Left renal pelvis (tissue), 4 donors: ENCODE measurements around the gene DMTF1. TPM values are rescaled to one million over a fixed set of nuclear protein-coding genes. Genes with fewer than 3 reads are reported as not detected.
A peak's percentile ranks its signal among the peaks of the same experiment; 100 is the strongest.
"Not testable (repeated sequence)": the region's sequence is repeated elsewhere in the genome, so short reads cannot be mapped to it uniquely, and the experiment has no call there.

Source experiments
- DNase-seq, 4 donors: peaks; one replicate each; pipeline ENCODE4 v3.0.0-alpha.2; 2013; ENCODE audit warnings: low read depth in 4 of 4, low spot score in 3 of 4
- polyA plus RNA-seq, 4 donors: library from polyadenylated mRNA; unstranded; fragments of 120-200 nt; gene quantifications; one replicate each; pipeline ENCODE4 v1.2.1, GENCODE V29; 2013; ENCODE audit not compliant: insufficient read length in 4 of 4

DMTF1 gene
- polyA plus RNA-seq, 4 donors, result 138 to 236 (median 167) TPM

- no peak for DNase-seq
These were observed 40.7 kb downstream of the DMTF1 start for GRCh38 chr7:87192784-87193487.

- DNase-seq, result no peak
These were observed 41.7 kb downstream of the DMTF1 start for GRCh38 chr7:87193912-87194311.

GRCh38 chr7:87199241-87199640 lies 47.0 kb downstream of the DMTF1 start:
- no peak for DNase-seq

- DNase-seq, result no peak
These were observed 47.6 kb downstream of the DMTF1 start for GRCh38 chr7:87199700-87200450.

GRCh38 chr7:87202208-87202607 lies 50.0 kb downstream of the DMTF1 start:
- no peak for DNase-seq

- DNase-seq, result no peak
These were observed 50.5 kb downstream of the DMTF1 start for GRCh38 chr7:87202705-87203104.

GRCh38 chr7:87203929-87204328 lies 51.7 kb downstream of the DMTF1 start:
- not testable (repeated sequence) for DNase-seq

- no peak for DNase-seq
These were observed 52.7 kb downstream of the DMTF1 start for GRCh38 chr7:87204933-87205332.

- not testable (repeated sequence) for DNase-seq
These were observed 53.4 kb downstream of the DMTF1 start for GRCh38 chr7:87205701-87206100.

- DNase-seq, result no peak
These were observed 54.1 kb downstream of the DMTF1 start for GRCh38 chr7:87206361-87206760.

GRCh38 chr7:87209295-87209924 lies 57.2 kb downstream of the DMTF1 start:
- DNase-seq, result no peak

- DNase-seq, result no peak
These were observed 58.3 kb downstream of the DMTF1 start for GRCh38 chr7:87210506-87210905.

GRCh38 chr7:87212498-87212897 lies 60.2 kb downstream of the DMTF1 start:
- no peak for DNase-seq

- no peak for DNase-seq
These were observed 61.0 kb downstream of the DMTF1 start for GRCh38 chr7:87213252-87213651.

- no peak for DNase-seq
These were observed 61.6 kb downstream of the DMTF1 start for GRCh38 chr7:87213811-87214210.

GRCh38 chr7:87215046-87215445 lies 62.8 kb downstream of the DMTF1 start:
- no peak for DNase-seq

- DNase-seq, result peak in 1 of 4 donors; percentile 14
These were observed 64.7 kb downstream of the DMTF1 start for GRCh38 chr7:87216701-87217508.

GRCh38 chr7:87217983-87218653 lies 65.9 kb downstream of the DMTF1 start:
- no peak for DNase-seq

- DNase-seq, result peak in 2 of 4 donors; percentile 14 to 28
These were observed 66.7 kb downstream of the DMTF1 start for GRCh38 chr7:87218796-87219544.
